Brain microvascular endothelial cell (primary cell): ENCODE data around the gene TMEM187.

Experiments
- DNase-seq: peaks from one replicate; pipeline ENCODE4 v3.0.0-alpha.2; 2020
- H3K27ac ChIP-seq: fragments of 250-450 bp; sonication (Bioruptor Pico); 2 replicates; pipeline ENCODE4 v1.5.1; 2020; ENCODE audit warnings: mild to moderate bottlenecking, moderate library complexity
- H3K27me3 ChIP-seq: fragments of 250-450 bp; sonication (Bioruptor Pico); replicated peaks from 2 replicates; pipeline ENCODE4 v1.5.1; 2020; ENCODE audit warnings: mild to moderate bottlenecking
- H3K36me3 ChIP-seq: fragments of 250-450 bp; sonication (Bioruptor Pico); replicated peaks from 2 replicates; pipeline ENCODE4 v1.5.1; 2020; ENCODE audit warnings: mild to moderate bottlenecking
- H3K4me3 ChIP-seq: 2 replicates; pipeline ENCODE4 v1.5.1; 2011; ENCODE audit warnings: low read depth, mild to moderate bottlenecking, control low read depth, low read length, moderate library complexity
- in situ Hi-C: cut with HindIII; loops from 2 replicates; pipeline ENCODE4 v1.10.0; 2017; ENCODE audit warnings: low sequenced_read_pairs, low pct_ligation_motif_present
- TF ChIP-seq, protein P1 (sequence below): IDR thresholded peaks from 2 replicates; pipeline ENCODE4 v1.5.1; 2011; ENCODE audit warnings: low read depth, mild to moderate bottlenecking, moderate library complexity, low read length, control low read depth, inconsistent platforms; ENCODE audit errors: missing control alignments

Gene TMEM187

DNA sequence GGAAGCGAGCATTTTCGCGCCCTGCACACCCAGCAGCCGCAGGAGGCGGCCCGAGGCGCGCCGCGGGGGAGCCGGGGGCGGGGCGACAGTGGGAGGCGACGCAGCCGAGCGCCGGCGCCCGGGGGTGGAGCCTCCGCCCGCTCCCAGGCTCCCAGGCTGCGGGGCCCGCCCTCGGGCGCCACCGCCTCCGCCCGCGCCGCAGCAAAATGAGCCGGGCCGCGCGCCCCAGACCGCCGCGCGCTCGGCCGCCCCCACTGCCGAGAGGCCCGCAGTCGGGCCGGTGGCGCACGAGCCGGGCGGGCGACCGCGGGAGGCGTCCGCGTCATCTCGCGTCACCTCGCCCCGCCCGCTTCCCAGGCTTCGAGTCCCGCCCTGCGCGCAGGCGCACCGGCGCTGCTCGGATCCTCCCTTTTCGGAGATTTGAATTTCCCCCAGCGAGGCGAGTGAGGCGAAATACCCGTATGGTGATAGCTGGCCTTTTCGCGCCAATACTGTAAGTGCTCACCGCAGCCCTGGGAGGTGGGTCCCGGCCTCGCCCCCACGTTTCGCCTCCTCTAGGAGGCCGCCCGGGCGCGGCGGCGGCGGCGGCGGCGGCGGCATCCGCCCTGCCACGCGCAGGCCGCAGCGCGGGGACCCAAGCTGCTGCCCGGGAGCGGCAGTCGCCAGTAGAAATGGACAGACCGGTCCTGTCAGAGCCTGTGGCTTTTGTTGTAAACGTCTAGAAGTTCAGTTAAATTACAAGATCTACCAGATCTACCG is at the start of gene TMEM187:
TSS of gene TMEM187 (plus strand) at position 387 of the 759 bp plus-strand sequence. CDS start 9,309 bp downstream, outside the sequence.
- in situ Hi-C loops, result no loop called here
- Histone ChIP-seq H3K27me3 (no peaks in the 10 kb centered on the region), H3K4me3 (peak within 1 kb of the TSS; percentile 87), H3K36me3 (no peaks in the 10 kb centered on the region), H3K27ac (peak within 1 kb of the TSS; percentile 98)
- peak; percentile 74 for DNase-seq
- TF ChIP-seq, protein P1, sequence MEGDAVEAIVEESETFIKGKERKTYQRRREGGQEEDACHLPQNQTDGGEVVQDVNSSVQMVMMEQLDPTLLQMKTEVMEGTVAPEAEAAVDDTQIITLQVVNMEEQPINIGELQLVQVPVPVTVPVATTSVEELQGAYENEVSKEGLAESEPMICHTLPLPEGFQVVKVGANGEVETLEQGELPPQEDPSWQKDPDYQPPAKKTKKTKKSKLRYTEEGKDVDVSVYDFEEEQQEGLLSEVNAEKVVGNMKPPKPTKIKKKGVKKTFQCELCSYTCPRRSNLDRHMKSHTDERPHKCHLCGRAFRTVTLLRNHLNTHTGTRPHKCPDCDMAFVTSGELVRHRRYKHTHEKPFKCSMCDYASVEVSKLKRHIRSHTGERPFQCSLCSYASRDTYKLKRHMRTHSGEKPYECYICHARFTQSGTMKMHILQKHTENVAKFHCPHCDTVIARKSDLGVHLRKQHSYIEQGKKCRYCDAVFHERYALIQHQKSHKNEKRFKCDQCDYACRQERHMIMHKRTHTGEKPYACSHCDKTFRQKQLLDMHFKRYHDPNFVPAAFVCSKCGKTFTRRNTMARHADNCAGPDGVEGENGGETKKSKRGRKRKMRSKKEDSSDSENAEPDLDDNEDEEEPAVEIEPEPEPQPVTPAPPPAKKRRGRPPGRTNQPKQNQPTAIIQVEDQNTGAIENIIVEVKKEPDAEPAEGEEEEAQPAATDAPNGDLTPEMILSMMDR, result no peak

GRCh38 chrX:153922932-153923857 is 49.4 kb upstream of the TMEM187 start:
- DNase-seq, result no peak
- H3K27me3 ChIP-seq, result no peaks in the 10 kb centered on the region
- in situ Hi-C loops, result no loop called here
- H3K4me3 ChIP-seq, result no peak overlapping the region
- H3K36me3 ChIP-seq, result no peaks in the 10 kb centered on the region
- TF ChIP-seq, protein P1, result peak; percentile 76
- no peak overlapping the region for H3K27ac ChIP-seq

DNA sequence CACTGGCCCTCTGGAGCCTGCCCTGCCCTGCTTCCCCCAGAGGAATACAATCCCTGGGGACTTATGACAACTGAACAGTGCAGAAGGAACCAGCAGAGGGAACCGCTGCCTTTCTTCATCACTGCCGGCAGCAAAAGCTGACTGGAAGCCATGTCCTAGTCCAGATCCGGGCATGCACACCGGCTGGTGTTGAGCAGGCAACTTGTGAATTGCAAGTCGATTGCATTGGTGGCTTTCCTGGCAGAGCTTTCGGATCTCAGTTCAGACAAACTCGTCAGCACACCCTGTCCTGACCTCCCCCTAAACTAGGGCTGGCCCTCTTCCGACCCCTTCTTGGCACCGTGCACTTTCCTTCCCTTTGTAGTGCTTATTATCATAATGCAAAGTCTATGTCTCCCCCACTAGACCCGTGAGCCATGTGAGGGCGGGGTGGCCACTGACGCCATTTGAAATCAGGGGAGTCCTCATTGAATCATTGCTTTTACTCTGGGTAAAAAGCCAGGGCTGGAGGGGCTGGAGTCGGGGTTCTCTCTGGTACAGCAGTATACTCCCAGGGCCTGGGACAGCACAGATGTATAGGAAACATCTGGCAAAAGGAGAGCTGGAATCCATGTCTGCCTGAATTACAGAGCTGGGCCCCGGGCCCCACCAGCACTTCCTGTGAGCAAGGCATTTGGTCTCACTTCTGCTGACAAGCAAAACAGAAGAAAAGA is 48.2 kb upstream of the TMEM187 start:
- Histone ChIP-seq H3K4me3 (no peak overlapping the region), H3K36me3 (no peaks in the 10 kb centered on the region), H3K27me3 (no peaks in the 10 kb centered on the region), H3K27ac (no peak overlapping the region)
- TF ChIP-seq, protein P1, result peak; percentile 44
- DNase-seq, result no peak
- in situ Hi-C loops, result no loop called here

DNA sequence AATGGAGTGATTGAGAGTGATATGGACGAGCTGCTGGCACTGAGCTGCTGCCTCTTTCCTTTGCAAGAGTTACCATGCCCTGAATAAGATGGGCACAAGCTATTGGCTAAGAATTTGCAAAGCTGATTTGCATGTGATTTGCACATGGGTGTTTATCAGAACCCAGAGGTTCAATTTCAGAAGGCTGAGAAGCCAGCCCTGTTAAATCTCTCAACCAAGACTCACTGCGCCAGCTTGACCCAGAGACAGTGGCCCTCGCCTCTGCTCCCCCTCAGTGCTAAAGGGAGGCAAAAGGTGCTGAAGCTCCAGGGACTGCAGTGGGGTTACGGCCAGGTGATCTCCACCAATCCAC is 47.2 kb upstream of the TMEM187 start:
- no peak overlapping the region for H3K4me3 ChIP-seq
- TF ChIP-seq, protein P1, result no peak
- in situ Hi-C loops, result no loop called here
- H3K36me3 ChIP-seq, result no peaks in the 10 kb centered on the region
- no peak for DNase-seq
- no peaks in the 10 kb centered on the region for H3K27me3 ChIP-seq
- H3K27ac ChIP-seq, result no peak overlapping the region

- Histone ChIP-seq H3K27me3 (no peaks in the 10 kb centered on the region), H3K27ac (no peak within 1 kb of the TSS), H3K4me3 (peak within 1 kb of the TSS; percentile 58), H3K36me3 (no peaks in the 10 kb centered on the region)
- in situ Hi-C loops, result no loop called here
- TF ChIP-seq, protein P1, result no peak
- no peak for DNase-seq
These were observed 46.6 kb upstream of the TMEM187 start, which contains the start of gene ARHGAP4 for GRCh38 chrX:153925739-153926551. Gene ARHGAP4, minus strand, starts transcription at chrX:153926264. Its CDS starts 62 bp downstream, at chrX:153926202.
